Measurements from ENCODE around the gene NEO1. TPM values are rescaled to one million over a fixed set of nuclear protein-coding genes. Genes with fewer than 3 reads are reported as not detected.

NEO1 gene
- total RNA-seq, 1 donor from 2014 or later = 30.3 TPM

GRCh38 chr15:73329501-73330200 lies 277.4 kb downstream of the NEO1 start:
- TF ChIP-seq, protein P1, sequence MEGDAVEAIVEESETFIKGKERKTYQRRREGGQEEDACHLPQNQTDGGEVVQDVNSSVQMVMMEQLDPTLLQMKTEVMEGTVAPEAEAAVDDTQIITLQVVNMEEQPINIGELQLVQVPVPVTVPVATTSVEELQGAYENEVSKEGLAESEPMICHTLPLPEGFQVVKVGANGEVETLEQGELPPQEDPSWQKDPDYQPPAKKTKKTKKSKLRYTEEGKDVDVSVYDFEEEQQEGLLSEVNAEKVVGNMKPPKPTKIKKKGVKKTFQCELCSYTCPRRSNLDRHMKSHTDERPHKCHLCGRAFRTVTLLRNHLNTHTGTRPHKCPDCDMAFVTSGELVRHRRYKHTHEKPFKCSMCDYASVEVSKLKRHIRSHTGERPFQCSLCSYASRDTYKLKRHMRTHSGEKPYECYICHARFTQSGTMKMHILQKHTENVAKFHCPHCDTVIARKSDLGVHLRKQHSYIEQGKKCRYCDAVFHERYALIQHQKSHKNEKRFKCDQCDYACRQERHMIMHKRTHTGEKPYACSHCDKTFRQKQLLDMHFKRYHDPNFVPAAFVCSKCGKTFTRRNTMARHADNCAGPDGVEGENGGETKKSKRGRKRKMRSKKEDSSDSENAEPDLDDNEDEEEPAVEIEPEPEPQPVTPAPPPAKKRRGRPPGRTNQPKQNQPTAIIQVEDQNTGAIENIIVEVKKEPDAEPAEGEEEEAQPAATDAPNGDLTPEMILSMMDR (IDR thresholded peaks at IDR 0.05; ENCODE audit: insufficient read depth, low read depth, low read length) = no peak
- Histone ChIP-seq H3K27me3 (ENCODE audit: insufficient read depth, low read length) (no peaks in the 10 kb centered on the region), H3K9me3 (ENCODE audit: insufficient read depth, low read depth, low read length) (no peaks in the 10 kb centered on the region), H3K9ac (ENCODE audit: low read length) (no peak overlapping the region), H3K4me2 (ENCODE audit: low read length) (no peak overlapping the region), H3K4me1 (ENCODE audit: insufficient read depth, low read length) (no peaks in the 10 kb centered on the region), H3K36me3 (ENCODE audit: insufficient read depth, low read length) (no peaks in the 10 kb centered on the region), H3K79me2 (ENCODE audit: insufficient read depth, low read length) (no peaks in the 10 kb centered on the region), H3K4me3 (ENCODE audit: insufficient read depth, low read depth, low read length) (no peak overlapping the region), H4K20me1 (ENCODE audit: insufficient read depth, low read length) (no peaks in the 10 kb centered on the region), H3K27ac (ENCODE audit: low read depth, low read length) (no peak overlapping the region), H2AFZ (ENCODE audit: low read depth, low read length) (no peak overlapping the region)
- no peak for DNase-seq (ENCODE audit: low read depth)
- H3K27me3 Mint-ChIP-seq (ENCODE audit: low read depth, unreplicated experiment) = peaks cover 15% of the 10 kb centered on the region
- peaks cover 1% of the 10 kb centered on the region for H3K9me3 Mint-ChIP-seq (ENCODE audit: unreplicated experiment)
- H3K4me1 Mint-ChIP-seq (ENCODE audit: low read depth, unreplicated experiment) = peaks cover 12% of the 10 kb centered on the region
- H3K4me3 Mint-ChIP-seq (ENCODE audit: unreplicated experiment) = no peak overlapping the region
- FAIRE-seq = no peak
- no peak overlapping the region for H3K27ac Mint-ChIP-seq (ENCODE audit: unreplicated experiment)
- peaks cover 6% of the 10 kb centered on the region for H3K36me3 Mint-ChIP-seq (ENCODE audit: low read depth, unreplicated experiment)

GRCh38 chr15:73330206-73331051 lies 278.2 kb downstream of the NEO1 start:
- H2AFZ ChIP-seq (ENCODE audit: low read depth, low read length) = no peak overlapping the region
- peaks cover 16% of the 10 kb centered on the region for H3K27me3 Mint-ChIP-seq (ENCODE audit: low read depth, unreplicated experiment)
- peaks cover 17% of the 10 kb centered on the region for H3K4me1 Mint-ChIP-seq (ENCODE audit: low read depth, unreplicated experiment)
- H3K36me3 Mint-ChIP-seq (ENCODE audit: low read depth, unreplicated experiment) = peaks cover 7% of the 10 kb centered on the region
- H3K4me1 ChIP-seq (ENCODE audit: insufficient read depth, low read length) = no peaks in the 10 kb centered on the region
- TF ChIP-seq, protein P1 (IDR thresholded peaks at IDR 0.05; ENCODE audit: insufficient read depth, low read depth, low read length) = no peak
- no peak for TF ChIP-seq EZH2 (IDR thresholded peaks at IDR 0.05; ENCODE audit: insufficient read depth, low read length)
- no peaks in the 10 kb centered on the region for H3K9me3 ChIP-seq (ENCODE audit: insufficient read depth, low read depth, low read length)
- DNase-seq (ENCODE audit: low read depth) (no peak), FAIRE-seq (no peak)
- H3K79me2 ChIP-seq (ENCODE audit: insufficient read depth, low read length) = no peaks in the 10 kb centered on the region
- peak overlapping the region; percentile 41 for H3K27ac Mint-ChIP-seq (ENCODE audit: unreplicated experiment)
- H3K27ac ChIP-seq (ENCODE audit: low read depth, low read length) = no peak overlapping the region
- no peak overlapping the region for H3K4me2 ChIP-seq (ENCODE audit: low read length)
- no peak overlapping the region for H3K4me3 ChIP-seq (ENCODE audit: insufficient read depth, low read depth, low read length)
- no peaks in the 10 kb centered on the region for H3K27me3 ChIP-seq (ENCODE audit: insufficient read depth, low read length)
- no peak overlapping the region for H3K4me3 Mint-ChIP-seq (ENCODE audit: unreplicated experiment)
- no peak overlapping the region for H3K9ac ChIP-seq (ENCODE audit: low read length)
- H3K9me3 Mint-ChIP-seq (ENCODE audit: unreplicated experiment) = peaks cover 2% of the 10 kb centered on the region
- H4K20me1 ChIP-seq (ENCODE audit: insufficient read depth, low read length) = no peaks in the 10 kb centered on the region
- no peaks in the 10 kb centered on the region for H3K36me3 ChIP-seq (ENCODE audit: insufficient read depth, low read length)
